ENCODE measurements around the gene DCUN1D2. TPM values are rescaled to one million over a fixed set of nuclear protein-coding genes. Genes with fewer than 3 reads are reported as not detected.
A peak's percentile ranks its signal among the peaks of the same experiment; 100 is the strongest.
"Not testable (repeated sequence)": the region's sequence is repeated elsewhere in the genome, so short reads cannot be mapped to it uniquely, and the experiment has no call there.

Gene DCUN1D2
- total and polyA plus RNA-seq, 7 experiments from 2014 or later, result 6.8 to 31.9 (median 23.1) TPM

- no peak overlapping the region for H3K4me3 Mint-ChIP-seq
- no peaks in the 10 kb centered on the region for H3K9me3 Mint-ChIP-seq
- no peaks in the 10 kb centered on the region for H3K27me3 ChIP-seq (ENCODE audit: control insufficient read depth in 2 of 2, insufficient read depth in 2 of 2, low read length in 2 of 2)
- peaks cover 0 to 4% (median under 1%) of the 10 kb centered on the region in 7 donors for H3K4me1 Mint-ChIP-seq
- no peak for ATAC-seq
- no peak overlapping the region for H3K4me3 ChIP-seq (ENCODE audit: low read length)
- H3K36me3 Mint-ChIP-seq, result peaks cover 2 to 62% (median 35%) of the 10 kb centered on the region in 5 donors
- ChIA-PET POLR2A (no interaction called here), CTCF (no interaction called here)
- intact Hi-C loops (cut with micrococcal nuclease), result no loop called here
- no peak for DNase-seq
- H3K4me1 ChIP-seq (ENCODE audit: control insufficient read depth in 2 of 2, insufficient read depth in 2 of 2, low read length in 2 of 2), result no peaks in the 10 kb centered on the region
- no peak overlapping the region for H3K27ac Mint-ChIP-seq
- H3K27ac ChIP-seq (ENCODE audit: low read depth, low read length), result no peak overlapping the region
- no peaks in the 10 kb centered on the region for H3K27me3 Mint-ChIP-seq
- H3K36me3 ChIP-seq (ENCODE audit: control insufficient read depth in 2 of 3, insufficient read depth in 3 of 3, low read length in 3 of 3), result peaks cover 0 to 42% (median 0%) of the 10 kb centered on the region in 3 experiments
- no peaks in the 10 kb centered on the region for H3K9me3 ChIP-seq (ENCODE audit: control insufficient read depth in 2 of 3, low read length in 3 of 3)
Observed at GRCh38 chr13:113528813-113529180, 38.3 kb upstream of the DCUN1D2 start.

GRCh38 chr13:113528101-113528812 lies 37.7 kb upstream of the DCUN1D2 start:
- CTCF ChIA-PET, result no interaction called here
- Histone ChIP-seq H3K9me3 (ENCODE audit: control insufficient read depth in 2 of 3, low read length in 3 of 3) (no peaks in the 10 kb centered on the region), H3K4me1 (ENCODE audit: control insufficient read depth in 2 of 2, insufficient read depth in 2 of 2, low read length in 2 of 2) (no peaks in the 10 kb centered on the region), H3K36me3 (ENCODE audit: control insufficient read depth in 2 of 3, insufficient read depth in 3 of 3, low read length in 3 of 3) (peaks cover 0 to 42% (median 0%) of the 10 kb centered on the region in 3 experiments), H3K27me3 (ENCODE audit: control insufficient read depth in 2 of 2, insufficient read depth in 2 of 2, low read length in 2 of 2) (no peaks in the 10 kb centered on the region), H3K27ac (ENCODE audit: low read depth, low read length) (no peak overlapping the region), H3K4me3 (ENCODE audit: low read length) (no peak overlapping the region)
- Mint-ChIP-seq H3K36me3 (peaks cover 2 to 66% (median 41%) of the 10 kb centered on the region in 5 donors), H3K9me3 (no peaks in the 10 kb centered on the region), H3K4me3 (no peak overlapping the region), H3K4me1 (peaks cover 0 to 7% (median 3%) of the 10 kb centered on the region in 7 donors), H3K27ac (no peak overlapping the region), H3K27me3 (no peaks in the 10 kb centered on the region)
- ATAC-seq, result no peak
- DNase-seq, result no peak
- POLR2A ChIA-PET, result no interaction called here
- intact Hi-C loops (cut with micrococcal nuclease), result no loop called here

GRCh38 chr13:113527272-113527958 lies 36.9 kb upstream of the DCUN1D2 start:
- intact Hi-C loops (cut with micrococcal nuclease), result no loop called here
- ChIA-PET POLR2A (no interaction called here), CTCF (no interaction called here)
- ATAC-seq (no peak), DNase-seq (no peak)
- H3K9me3 Mint-ChIP-seq, result no peaks in the 10 kb centered on the region
- H3K4me1 Mint-ChIP-seq, result peaks cover 0 to 8% (median 3%) of the 10 kb centered on the region in 7 donors
- no peaks in the 10 kb centered on the region for H3K9me3 ChIP-seq (ENCODE audit: control insufficient read depth in 2 of 3, low read length in 3 of 3)
- H3K27ac Mint-ChIP-seq, result no peak overlapping the region
- H3K36me3 ChIP-seq (ENCODE audit: control insufficient read depth in 2 of 3, insufficient read depth in 3 of 3, low read length in 3 of 3), result peaks cover 0 to 42% (median 0%) of the 10 kb centered on the region in 3 experiments
- H3K4me3 ChIP-seq (ENCODE audit: low read length), result no peak overlapping the region
- H3K27ac ChIP-seq (ENCODE audit: low read depth, low read length), result no peak overlapping the region
- H3K4me3 Mint-ChIP-seq, result no peak overlapping the region
- H3K27me3 Mint-ChIP-seq, result no peaks in the 10 kb centered on the region
- H3K36me3 Mint-ChIP-seq, result peaks cover 2 to 73% (median 47%) of the 10 kb centered on the region in 5 donors
- no peaks in the 10 kb centered on the region for H3K27me3 ChIP-seq (ENCODE audit: control insufficient read depth in 2 of 2, insufficient read depth in 2 of 2, low read length in 2 of 2)
- H3K4me1 ChIP-seq (ENCODE audit: control insufficient read depth in 2 of 2, insufficient read depth in 2 of 2, low read length in 2 of 2), result no peaks in the 10 kb centered on the region

- ChIA-PET CTCF (no interaction called here), POLR2A (no interaction called here)
Observed at GRCh38 chr13:113526466-113527220, 36.1 kb upstream of the DCUN1D2 start.

GRCh38 chr13:113522438-113522837 lies 31.9 kb upstream of the DCUN1D2 start:
- intact Hi-C loops (cut with micrococcal nuclease); POLR2A ChIA-PET; H3K4me3 Mint-ChIP-seq; H3K9me3 Mint-ChIP-seq; H3K4me3 ChIP-seq (ENCODE audit: low read length); H3K4me1 ChIP-seq (ENCODE audit: control insufficient read depth in 2 of 2, insufficient read depth in 2 of 2, low read length in 2 of 2); H3K27me3 ChIP-seq (ENCODE audit: control insufficient read depth in 2 of 2, insufficient read depth in 2 of 2, low read length in 2 of 2); H3K27ac ChIP-seq (ENCODE audit: low read depth, low read length); ATAC-seq; H3K9me3 ChIP-seq (ENCODE audit: control insufficient read depth in 2 of 3, low read length in 3 of 3); H3K27me3 Mint-ChIP-seq; DNase-seq; H3K27ac Mint-ChIP-seq; CTCF ChIA-PET: not testable (repeated sequence)
- peaks cover 3 to 56% (median 25%) of the 10 kb centered on the region in 5 donors for H3K36me3 Mint-ChIP-seq
- H3K36me3 ChIP-seq (ENCODE audit: control insufficient read depth in 2 of 3, insufficient read depth in 3 of 3, low read length in 3 of 3), result peaks cover 0 to 33% (median 0%) of the 10 kb centered on the region in 3 experiments
- peaks cover 0 to 11% (median 4%) of the 10 kb centered on the region in 7 donors for H3K4me1 Mint-ChIP-seq

More at GRCh38 chr13:113526466-113527220, 36.1 kb upstream of the DCUN1D2 start:
- Histone ChIP-seq H3K4me1 (ENCODE audit: control insufficient read depth in 2 of 2, insufficient read depth in 2 of 2, low read length in 2 of 2) (no peaks in the 10 kb centered on the region), H3K36me3 (ENCODE audit: control insufficient read depth in 2 of 3, insufficient read depth in 3 of 3, low read length in 3 of 3) (peaks cover 0 to 43% (median 0%) of the 10 kb centered on the region in 3 experiments), H3K27ac (ENCODE audit: low read depth, low read length) (no peak overlapping the region), H3K4me3 (ENCODE audit: low read length) (no peak overlapping the region), H3K27me3 (ENCODE audit: control insufficient read depth in 2 of 2, insufficient read depth in 2 of 2, low read length in 2 of 2) (no peaks in the 10 kb centered on the region), H3K9me3 (ENCODE audit: control insufficient read depth in 2 of 3, low read length in 3 of 3) (no peaks in the 10 kb centered on the region)
- no peak for DNase-seq
- peak; percentile 26 for ATAC-seq
- H3K9me3 Mint-ChIP-seq, result no peaks in the 10 kb centered on the region
- H3K27ac Mint-ChIP-seq, result no peak overlapping the region
- H3K4me1 Mint-ChIP-seq, result peaks cover 0 to 8% (median 0%) of the 10 kb centered on the region in 7 donors
- peaks cover 2 to 72% (median 47%) of the 10 kb centered on the region in 5 donors for H3K36me3 Mint-ChIP-seq
- no peaks in the 10 kb centered on the region for H3K27me3 Mint-ChIP-seq
- intact Hi-C loops (cut with micrococcal nuclease), result no loop called here
- no peak overlapping the region for H3K4me3 Mint-ChIP-seq

GRCh38 chr13:113520571-113520970 lies 30.1 kb upstream of the DCUN1D2 start:
- Histone ChIP-seq H3K27ac (ENCODE audit: low read depth, low read length) (no peak overlapping the region), H3K4me3 (ENCODE audit: low read length) (no peak overlapping the region), H3K36me3 (ENCODE audit: control insufficient read depth in 2 of 3, insufficient read depth in 3 of 3, low read length in 3 of 3) (peaks cover 0 to 21% (median 0%) of the 10 kb centered on the region in 3 experiments), H3K9me3 (ENCODE audit: control insufficient read depth in 2 of 3, low read length in 3 of 3) (no peaks in the 10 kb centered on the region), H3K27me3 (ENCODE audit: control insufficient read depth in 2 of 2, insufficient read depth in 2 of 2, low read length in 2 of 2) (no peaks in the 10 kb centered on the region), H3K4me1 (ENCODE audit: control insufficient read depth in 2 of 2, insufficient read depth in 2 of 2, low read length in 2 of 2) (no peaks in the 10 kb centered on the region)
- ChIA-PET CTCF (no interaction called here), POLR2A (no interaction called here)
- no peak for ATAC-seq
- Mint-ChIP-seq H3K4me1 (peaks cover 0 to 11% (median 4%) of the 10 kb centered on the region in 7 donors), H3K27ac (no peak overlapping the region), H3K36me3 (peaks cover 0 to 50% (median 19%) of the 10 kb centered on the region in 5 donors), H3K27me3 (no peaks in the 10 kb centered on the region), H3K4me3 (no peak overlapping the region), H3K9me3 (no peaks in the 10 kb centered on the region)
- intact Hi-C loops (cut with micrococcal nuclease), result no loop called here
- DNase-seq, result no peak

Data from naive thymus-derived CD4-positive, alpha-beta T cell (primary cell).